Neuronal stem cell (in vitro differentiated cells): ENCODE measurements around the gene ZGRF1.
"Not testable (repeated sequence)": the region's sequence is repeated elsewhere in the genome, so short reads cannot be mapped to it uniquely, and the experiment has no call there.

Experiments
- DNase-seq: peaks from one replicate; pipeline ENCODE4 v3.0.0-alpha.2; 2013; ENCODE audit warnings: low spot score
- H2AFZ ChIP-seq: one replicate; pipeline ENCODE4 v1.6.1; 2013; ENCODE audit warnings: mild to moderate bottlenecking, low read length, inconsistent platforms
- H2AK5ac ChIP-seq: 2 replicates; pipeline ENCODE4 v1.6.1; 2013; ENCODE audit warnings: low read depth, mild to moderate bottlenecking, inconsistent platforms, low read length, moderate library complexity, mixed read lengths
- H2BK120ac ChIP-seq: 2 replicates; pipeline ENCODE4 v1.6.1; 2013; ENCODE audit warnings: low read depth, mild to moderate bottlenecking, inconsistent platforms, low read length, moderate library complexity, mixed read lengths
- H2BK12ac ChIP-seq: one replicate; pipeline ENCODE4 v1.6.1; 2013; ENCODE audit warnings: low read length, inconsistent platforms
- H2BK15ac ChIP-seq: 2 replicates; pipeline ENCODE4 v1.6.1; 2013; ENCODE audit warnings: mild to moderate bottlenecking, low read length, inconsistent platforms, mixed read lengths
- H2BK5ac ChIP-seq: one replicate; pipeline ENCODE4 v1.6.1; 2013; ENCODE audit warnings: inconsistent platforms, mild to moderate bottlenecking, low read length, moderate library complexity
- H3K14ac ChIP-seq: one replicate; pipeline ENCODE4 v1.6.1; 2013; ENCODE audit warnings: low read length, inconsistent platforms
- H3K18ac ChIP-seq: 2 replicates; pipeline ENCODE4 v1.6.1; 2013; ENCODE audit warnings: low read length, inconsistent platforms
- H3K23ac ChIP-seq: 2 replicates; pipeline ENCODE4 v1.6.1; 2013; ENCODE audit warnings: low read depth, mild to moderate bottlenecking, mixed read lengths, low read length, inconsistent platforms; ENCODE audit not compliant: poor library complexity
- H3K27ac ChIP-seq: replicated peaks from 3 replicates; pipeline ENCODE4 v1.5.1; 2013; ENCODE audit warnings: low read length, inconsistent platforms
- H3K27me3 ChIP-seq, 3 experiments: 2 replicates each; pipeline ENCODE4 v1.6.1; 2013; ENCODE audit warnings: low read length in 3 of 3, mild to moderate bottlenecking in 2 of 3, inconsistent platforms in 1 of 3, low read depth in 1 of 3, mixed read lengths in 1 of 3, moderate library complexity in 1 of 3; ENCODE audit not compliant: control insufficient read depth in 3 of 3, insufficient read depth in 3 of 3
- H3K36me3 ChIP-seq, 2 donors: replicated peaks in 1 of 2; 2 replicates each; pipeline ENCODE4 v1.6.1; 2013; ENCODE audit warnings: low read length in 2 of 2; ENCODE audit not compliant: control insufficient read depth in 2 of 2, insufficient read depth in 2 of 2
- H3K4ac ChIP-seq: 2 replicates; pipeline ENCODE4 v1.6.1; 2013; ENCODE audit warnings: inconsistent platforms, mild to moderate bottlenecking, low read length, moderate library complexity
- H3K4me1 ChIP-seq, 2 donors: 1 replicate in 1 of 2; 2 replicates in 1 of 2; pipeline ENCODE4 v1.6.1; 2013; ENCODE audit warnings: low read length in 2 of 2, low read depth in 1 of 2; ENCODE audit not compliant: control insufficient read depth in 2 of 2, insufficient read depth in 1 of 2
- H3K4me2 ChIP-seq: one replicate; pipeline ENCODE4 v1.6.1; 2013; ENCODE audit warnings: mild to moderate bottlenecking, low read length, inconsistent platforms; ENCODE audit not compliant: insufficient read depth, poor library complexity, severe bottlenecking
- H3K4me3 ChIP-seq, 2 donors: 2 replicates each; pipeline ENCODE4 v1.5.1; 2013; ENCODE audit warnings: low read length in 2 of 2, mild to moderate bottlenecking in 2 of 2, inconsistent platforms in 1 of 2, moderate library complexity in 1 of 2
- H3K79me1 ChIP-seq: one replicate; pipeline ENCODE4 v1.6.1; 2013; ENCODE audit warnings: low read depth, mild to moderate bottlenecking, inconsistent platforms, low read length, moderate library complexity
- H3K9ac ChIP-seq: one replicate; pipeline ENCODE4 v1.6.1; 2013; ENCODE audit warnings: mild to moderate bottlenecking, low read depth, low read length, inconsistent platforms; ENCODE audit not compliant: poor library complexity
- H3K9me3 ChIP-seq, 2 donors: replicated peaks in 1 of 2; 2 replicates each; pipeline versions ENCODE3 to v1.6.1; 2013; ENCODE audit warnings: low read length in 2 of 2, mild to moderate bottlenecking in 2 of 2, inconsistent platforms in 1 of 2, low read depth in 1 of 2, mixed read lengths in 1 of 2, moderate library complexity in 1 of 2; ENCODE audit not compliant: control insufficient read depth in 2 of 2, insufficient read depth in 1 of 2
- H4K8ac ChIP-seq: one replicate; pipeline ENCODE4 v1.6.1; 2013; ENCODE audit warnings: low read depth, mild to moderate bottlenecking, inconsistent platforms, low read length, moderate library complexity
- H4K91ac ChIP-seq: one replicate; pipeline ENCODE4 v1.6.1; 2013; ENCODE audit warnings: low read length, low read depth, mild to moderate bottlenecking, inconsistent platforms; ENCODE audit not compliant: poor library complexity
- WGBS, 2 donors: extraction: QIAGEN DNeasy Blood & Tissue Kit; methylation state at CpG; one replicate each; pipeline ENCODE4 v1.1.7; 2013; ENCODE audit warnings: missing lambda C conversion rate in 2 of 2, mixed read lengths in 1 of 2; ENCODE audit not compliant: insufficient read length in 2 of 2, insufficient replicate concordance in 1 of 2; ENCODE audit errors: extremely low coverage in 2 of 2; 5-methylcytosine and 5-hydroxymethylcytosine counted together
- small RNA-seq: library from polyadenylated mRNA; stranded (forward); fragments of <200 nt; extraction: miRNeasy Mini kit (QIAGEN cat#:217004); gene quantifications from one replicate; pipeline ENCODE3, GENCODE V24; 2013; ENCODE audit not compliant: insufficient read depth

The ZGRF1 gene

GRCh38 chr4:112490808-112491207, 145.9 kb downstream of the ZGRF1 start:
- not testable (repeated sequence) for H3K36me3 ChIP-seq, H3K4ac ChIP-seq, H2BK5ac ChIP-seq, H2AFZ ChIP-seq, H3K14ac ChIP-seq, H3K4me1 ChIP-seq, H2BK120ac ChIP-seq, H3K4me3 ChIP-seq, H4K8ac ChIP-seq, H3K4me2 ChIP-seq, H3K27me3 ChIP-seq, H3K79me1 ChIP-seq, DNase-seq, H3K9me3 ChIP-seq, H4K91ac ChIP-seq, H3K9ac ChIP-seq, H3K23ac ChIP-seq, H3K27ac ChIP-seq, H2BK12ac ChIP-seq, H2AK5ac ChIP-seq, H2BK15ac ChIP-seq, H3K18ac ChIP-seq
- WGBS, 2 donors = no CpG with 5 or more reads among the region's 3 CpGs

Small RNA genes within 50 kb of the gene (small RNA-seq; reads per million reads assigned to genes)
- 41,198 reads per million, percentile 100 among the genes with 10 or more reads in this experiment for gene MIR302A
- gene MIR302C = 5,497 reads per million, percentile 100 among the genes with 10 or more reads in this experiment
- 12,055 reads per million, percentile 100 among the genes with 10 or more reads in this experiment for gene MIR302D
- gene MIR367 = 124 reads per million, percentile 97 among the genes with 10 or more reads in this experiment
